H1 (cell line): ENCODE results near the gene RARRES2. TPM values are rescaled to one million over a fixed set of nuclear protein-coding genes. Genes with fewer than 3 reads are reported as not detected.

ENCODE experiments used
- CTCF ChIA-PET: fragments of 300-600 bp; sonication (Branson Sonifier 250); formaldehyde crosslinking; loops from one replicate; lab custom pipeline; 2021; ENCODE audit not compliant: partially characterized antibody; lab: Charles Lee
- POLR2A ChIA-PET: fragments of 300-600 bp; sonication (Branson Sonifier 250); formaldehyde crosslinking; loops from one replicate; lab custom pipeline; 2021; ENCODE audit warnings: inconsistent platforms; ENCODE audit not compliant: partially characterized antibody; lab: Charles Lee
- DNase-seq, 2 experiments: peaks; one replicate each; pipeline versions ENCODE4 v3.0.0 to v3.0.0-alpha.2; 2010 to 2022; ENCODE audit warnings: low spot score in 2 of 2, low read depth in 1 of 2, mixed read lengths in 1 of 2
- FAIRE-seq: peaks from 2 replicates; lab custom pipeline; 2011; peaks lifted over from hg19 to GRCh38; lab: Jason Lieb, UNC
- H2AFZ ChIP-seq: 2 replicates; pipeline ENCODE4 v1.8.1; 2012; ENCODE audit warnings: low read length, inconsistent platforms
- H2AK5ac ChIP-seq: 2 replicates; pipeline ENCODE4 v1.6.1; 2013; ENCODE audit warnings: low read depth, low read length
- H2BK120ac ChIP-seq: replicated peaks from 2 replicates; pipeline ENCODE3; 2013; ENCODE audit warnings: low read depth, low read length, inconsistent platforms
- H2BK12ac ChIP-seq: 2 replicates; pipeline ENCODE4 v1.6.1; 2013; ENCODE audit warnings: low read depth, low read length
- H2BK15ac ChIP-seq: 2 replicates; pipeline ENCODE4 v1.6.1; 2013; ENCODE audit warnings: low read length
- H2BK20ac ChIP-seq: 2 replicates; pipeline ENCODE4 v1.6.1; 2013; ENCODE audit warnings: low read length
- H2BK5ac ChIP-seq: 2 replicates; pipeline ENCODE4 v1.6.1; 2013; ENCODE audit warnings: low read depth, low read length
- H3K14ac ChIP-seq: 2 replicates; pipeline ENCODE4 v1.6.1; 2013; ENCODE audit warnings: inconsistent platforms; ENCODE audit not compliant: insufficient read length
- H3K18ac ChIP-seq: 2 replicates; pipeline ENCODE4 v1.6.1; 2013; ENCODE audit warnings: low read length; ENCODE audit errors: extremely low read depth
- H3K23ac ChIP-seq: 2 replicates; pipeline ENCODE4 v1.6.1; 2013; ENCODE audit warnings: inconsistent platforms; ENCODE audit not compliant: insufficient read length
- H3K23me2 ChIP-seq: 2 replicates; pipeline ENCODE4 v1.6.1; 2013; ENCODE audit warnings: low read depth, low read length
- H3K27ac ChIP-seq: 2 replicates; pipeline ENCODE4 v1.6.1; 2011; ENCODE audit warnings: low read depth, low read length, inconsistent platforms
- H3K27me3 ChIP-seq, 4 experiments: replicated peaks in 1 of 4; 1 replicate in 1 of 4; 2 replicates in 3 of 4; pipeline versions ENCODE4 v1.6.1 to v1.8.1; 2011 to 2013; ENCODE audit warnings: low read length in 3 of 4, mild to moderate bottlenecking in 3 of 4, inconsistent platforms in 2 of 4, mixed read lengths in 2 of 4, moderate library complexity in 1 of 4; ENCODE audit not compliant: control insufficient read depth in 3 of 4, insufficient read depth in 3 of 4; ENCODE audit errors: extremely low read depth in 1 of 4
- H3K36me3 ChIP-seq, 4 experiments: 2 replicates each; pipeline versions ENCODE4 v1.6.1 to v1.8.1; 2011 to 2013; ENCODE audit warnings: mild to moderate bottlenecking in 4 of 4, low read length in 3 of 4, moderate library complexity in 2 of 4, control low read depth in 1 of 4, inconsistent platforms in 1 of 4; ENCODE audit not compliant: insufficient read depth in 4 of 4, control insufficient read depth in 2 of 4
- H3K4ac ChIP-seq: replicated peaks from 2 replicates; pipeline ENCODE3; 2013; ENCODE audit warnings: low read length, low read depth, mixed read lengths, inconsistent platforms; ENCODE audit not compliant: insufficient read length
- H3K4me1 ChIP-seq, 4 experiments: replicated peaks in 1 of 4; 1 replicate in 1 of 4; 2 replicates in 3 of 4; pipeline versions ENCODE4 v1.6.1 to v1.8.1; 2011 to 2013; ENCODE audit warnings: low read length in 3 of 4, inconsistent platforms in 2 of 4, mixed read lengths in 1 of 4; ENCODE audit not compliant: insufficient read depth in 4 of 4, control insufficient read depth in 3 of 4
- H3K4me2 ChIP-seq, 2 experiments: 2 replicates each; pipeline versions ENCODE4 v1.6.1 to v1.8.1; 2011 to 2013; ENCODE audit warnings: low read depth in 2 of 2, low read length in 2 of 2, control low read depth in 1 of 2, inconsistent platforms in 1 of 2, mild to moderate bottlenecking in 1 of 2; ENCODE audit not compliant: insufficient read depth in 1 of 2
- H3K4me3 ChIP-seq, 4 experiments: fragments of 200-600, 300-600 bp in 1 of 4; sonication (generic), shearing (Covaris generic), sonication (Bioruptor Twin) in 1 of 4; 2 replicates each; pipeline versions ENCODE4 v1.5.1 to v1.8.1; 2011 to 2016; ENCODE audit warnings: low read length in 4 of 4, low read depth in 3 of 4, control low read depth in 2 of 4, inconsistent platforms in 2 of 4, mild to moderate bottlenecking in 2 of 4, mixed read lengths in 1 of 4, moderate library complexity in 1 of 4; ENCODE audit not compliant: insufficient read depth in 2 of 4; ENCODE audit errors: extremely low read depth in 1 of 4
- H3K56ac ChIP-seq: replicated peaks from 2 replicates; pipeline ENCODE3; 2013; ENCODE audit warnings: low read depth, mild to moderate bottlenecking, mixed read lengths, low read length, inconsistent platforms; ENCODE audit not compliant: insufficient read length
- H3K79me1 ChIP-seq: 2 replicates; pipeline ENCODE4 v1.6.1; 2013; ENCODE audit warnings: low read depth, low read length, control low read depth
- H3K79me2 ChIP-seq, 2 experiments: 2 replicates each; pipeline versions ENCODE4 v1.6.1 to v1.8.1; 2012 to 2013; ENCODE audit warnings: low read length in 2 of 2, mild to moderate bottlenecking in 2 of 2, inconsistent platforms in 1 of 2; ENCODE audit not compliant: insufficient read depth in 2 of 2, control insufficient read depth in 1 of 2
- H3K9ac ChIP-seq, 4 experiments: replicated peaks in 1 of 4; 1 replicate in 1 of 4; 2 replicates in 3 of 4; pipeline versions ENCODE4 v1.6.1 to v1.8.1; 2011 to 2013; ENCODE audit warnings: low read depth in 3 of 4, low read length in 3 of 4, control low read depth in 2 of 4, mild to moderate bottlenecking in 2 of 4, moderate library complexity in 2 of 4, inconsistent platforms in 1 of 4; ENCODE audit errors: extremely low read depth in 1 of 4
- H3K9me3 ChIP-seq, 2 experiments: 2 replicates each; pipeline versions ENCODE4 v1.6.1 to v1.8.1; 2012 to 2013; ENCODE audit warnings: mild to moderate bottlenecking in 2 of 2, moderate library complexity in 2 of 2, control low read depth in 1 of 2, inconsistent platforms in 1 of 2, low read depth in 1 of 2, low read length in 1 of 2, mixed read lengths in 1 of 2; ENCODE audit not compliant: insufficient read depth in 2 of 2
- H4K20me1 ChIP-seq, 2 experiments: replicated peaks in 1 of 2; 2 replicates each; pipeline versions ENCODE3 to v1.8.1; 2011 to 2013; ENCODE audit warnings: inconsistent platforms in 2 of 2, low read length in 2 of 2, mild to moderate bottlenecking in 1 of 2; ENCODE audit not compliant: insufficient read depth in 2 of 2, control insufficient read depth in 1 of 2
- H4K5ac ChIP-seq: 2 replicates; pipeline ENCODE4 v1.6.1; 2013; ENCODE audit warnings: low read length, low read depth, mixed read lengths, inconsistent platforms; ENCODE audit not compliant: insufficient read length
- H4K8ac ChIP-seq: 2 replicates; pipeline ENCODE4 v1.8.0; 2013; ENCODE audit warnings: mild to moderate bottlenecking, moderate library complexity, low read length, inconsistent platforms; ENCODE audit not compliant: insufficient read depth; ENCODE audit errors: extremely low read depth
- H4K91ac ChIP-seq: replicated peaks from 2 replicates; pipeline ENCODE3; 2013; ENCODE audit warnings: low read length, mixed read lengths, inconsistent platforms; ENCODE audit not compliant: insufficient read length
- KDM5A ChIP-seq: fragments of 200-600 bp; IDR thresholded peaks from 2 replicates; pipeline ENCODE4 v1.7.1; 2012; ENCODE audit warnings: mild to moderate bottlenecking, low read length, inconsistent platforms, mixed read lengths
- POLR2AphosphoS5 ChIP-seq: IDR thresholded peaks from 2 replicates; pipeline ENCODE4 v1.6.1; 2011; ENCODE audit warnings: low read depth, low read length
- WGBS, 2 experiments: shearing (Covaris generic) in 1 of 2; methylation state at CpG; one replicate each; pipeline versions ENCODE4 v1.1.6 to v1.1.7; 2013 to 2015; ENCODE audit warnings: low lambda C conversion rate in 2 of 2, mixed read lengths in 2 of 2, inconsistent platforms in 1 of 2, low coverage in 1 of 2, missing lambda C conversion rate in 1 of 2; ENCODE audit not compliant: insufficient replicate concordance in 2 of 2, insufficient coverage in 1 of 2, insufficient read length in 1 of 2; ENCODE audit errors: extremely low coverage in 1 of 2, missing lambda C conversion rate in 1 of 2; 5-methylcytosine and 5-hydroxymethylcytosine counted together
- polyA plus RNA-seq, 7 experiments: library from polyadenylated mRNA; depleted of rRNA in 3 of 7; stranded (reverse) in 5 of 7; unstranded in 2 of 7; fragments of >200 nt in 5 of 7; fragments of 200-250 nt in 2 of 7; gene quantifications; 1 replicate in 5 of 7; 2 replicates in 1 of 7; 4 replicates in 1 of 7; pipeline versions ENCODE4 v1.2.1 to v1.2.3, GENCODE V29; 2011 to 2013; ENCODE audit warnings: missing spikeins in 2 of 7, mixed read lengths in 2 of 7
- total RNA-seq: library from RNA; stranded (reverse); fragmentation: NEBNext Ultra II Directional; extraction: Animal tissue kit (Norgen Biotek cat#: 25700); gene quantifications from 2 replicates; pipeline ENCODE4 v1.2.1, GENCODE V29; 2021

RARRES2 gene
- total and polyA plus RNA-seq, 2 of the 8 experiments (the other 6 are each of a cell fraction or from before 2014, with no cell fraction given), result 254 to 441 TPM

- Histone ChIP-seq H2BK20ac (no peak overlapping the region), H2AK5ac (peak overlapping the region; percentile 99), H4K20me1 (peaks cover 9 to 18% of the 10 kb centered on the region in 2 experiments), H3K4me2 (no peak overlapping the region), H3K36me3 (peaks cover 2 to 25% (median 7%) of the 10 kb centered on the region in 4 experiments; a peak in 6 of 8 replicates), H3K9ac (peak overlapping the region in 1 of 4 experiments; percentile 16; a peak in 2 of 7 replicates), H3K56ac (no peak overlapping the region), H3K9me3 (no peaks in the 10 kb centered on the region), H3K79me2 (peaks cover 0 to 17% of the 10 kb centered on the region in 2 experiments; a peak in 2 of 4 replicates), H3K4me3 (no peak overlapping the region), H4K91ac (no peak overlapping the region), H3K27me3 (peaks cover 0 to 3% (median 2%) of the 10 kb centered on the region in 4 experiments; a peak in 4 of 7 replicates), H3K14ac (no peak overlapping the region), H3K4ac (no peak overlapping the region), H3K23ac (no peak overlapping the region), H4K8ac (0 out of 2 replicates have a peak overlapping the region, but pooled peaks have one; percentile 0), H2AFZ (no peak overlapping the region), H2BK5ac (0 out of 2 replicates have a peak overlapping the region, but pooled peaks have one; percentile 54), H2BK120ac (no peak overlapping the region), H2BK15ac (no peak overlapping the region), H4K5ac (no peak overlapping the region), H3K23me2 (peaks cover 17% of the 10 kb centered on the region), H2BK12ac (peak overlapping the region; percentile 52), H3K18ac (peak overlapping the region; percentile 19; the same call in 1 of the 2 replicates), H3K79me1 (peaks cover 6% of the 10 kb centered on the region), H3K4me1 (peaks cover 11 to 63% (median 33%) of the 10 kb centered on the region in 4 experiments), H3K27ac (no peak overlapping the region)
- FAIRE-seq (no peak), DNase-seq (no peak)
- CTCF ChIA-PET, result interaction anchor here (0.7 to 2.2 kb wide), 9 partner anchors 10 to 47 kb away, joined by 3 to 8 read pairs (median 4); no protein-coding TSS in a partner anchor
- POLR2A ChIA-PET, result interaction anchor here (0.6 to 7.6 kb wide), 11 partner anchors 9 to 78 kb away, joined by 3 to 76 read pairs (median 4); partner anchors contain the start of gene REPIN1
- 87% methylated on average over 14 of the region's 14 CpGs; no CpG with 5 or more reads in 1 of the 2 experiments for WGBS, 2 experiments
- TF ChIP-seq POLR2AphosphoS5 (0 out of 2 replicates have a peak, but pooled peaks have one; percentile 2), KDM5A (no peak)
Measured at GRCh38 chr7:150336746-150337145, 4.7 kb downstream of the RARRES2 start.
